Cardiac fibroblast (primary cell): ENCODE results near the gene NMD3.

Source experiments
- DNase-seq, 2 donors: peaks; one replicate each; pipeline versions ENCODE4 v3.0.0 to v3.0.0-alpha.2; 2010; ENCODE audit warnings: low read depth in 2 of 2
- H3K4me3 ChIP-seq, 2 donors: replicated peaks in 1 of 2; 1 replicate in 1 of 2; 2 replicates in 1 of 2; pipeline ENCODE4 v1.5.1; 2011; ENCODE audit warnings: low read depth in 2 of 2, low read length in 2 of 2, mild to moderate bottlenecking in 2 of 2, moderate library complexity in 1 of 2
- TF ChIP-seq, protein P1 (sequence below): IDR thresholded peaks from one replicate; pipeline ENCODE4 v1.5.1; 2011; ENCODE audit warnings: low read depth, mild to moderate bottlenecking, low read length, inconsistent platforms

NMD3 gene

GRCh38 chr3:161250116-161250515, 29.0 kb downstream of the NMD3 start:
- H3K4me3 ChIP-seq, result no peak overlapping the region
- TF ChIP-seq, protein P1, sequence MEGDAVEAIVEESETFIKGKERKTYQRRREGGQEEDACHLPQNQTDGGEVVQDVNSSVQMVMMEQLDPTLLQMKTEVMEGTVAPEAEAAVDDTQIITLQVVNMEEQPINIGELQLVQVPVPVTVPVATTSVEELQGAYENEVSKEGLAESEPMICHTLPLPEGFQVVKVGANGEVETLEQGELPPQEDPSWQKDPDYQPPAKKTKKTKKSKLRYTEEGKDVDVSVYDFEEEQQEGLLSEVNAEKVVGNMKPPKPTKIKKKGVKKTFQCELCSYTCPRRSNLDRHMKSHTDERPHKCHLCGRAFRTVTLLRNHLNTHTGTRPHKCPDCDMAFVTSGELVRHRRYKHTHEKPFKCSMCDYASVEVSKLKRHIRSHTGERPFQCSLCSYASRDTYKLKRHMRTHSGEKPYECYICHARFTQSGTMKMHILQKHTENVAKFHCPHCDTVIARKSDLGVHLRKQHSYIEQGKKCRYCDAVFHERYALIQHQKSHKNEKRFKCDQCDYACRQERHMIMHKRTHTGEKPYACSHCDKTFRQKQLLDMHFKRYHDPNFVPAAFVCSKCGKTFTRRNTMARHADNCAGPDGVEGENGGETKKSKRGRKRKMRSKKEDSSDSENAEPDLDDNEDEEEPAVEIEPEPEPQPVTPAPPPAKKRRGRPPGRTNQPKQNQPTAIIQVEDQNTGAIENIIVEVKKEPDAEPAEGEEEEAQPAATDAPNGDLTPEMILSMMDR, result no peak
- no peak for DNase-seq

DNA sequence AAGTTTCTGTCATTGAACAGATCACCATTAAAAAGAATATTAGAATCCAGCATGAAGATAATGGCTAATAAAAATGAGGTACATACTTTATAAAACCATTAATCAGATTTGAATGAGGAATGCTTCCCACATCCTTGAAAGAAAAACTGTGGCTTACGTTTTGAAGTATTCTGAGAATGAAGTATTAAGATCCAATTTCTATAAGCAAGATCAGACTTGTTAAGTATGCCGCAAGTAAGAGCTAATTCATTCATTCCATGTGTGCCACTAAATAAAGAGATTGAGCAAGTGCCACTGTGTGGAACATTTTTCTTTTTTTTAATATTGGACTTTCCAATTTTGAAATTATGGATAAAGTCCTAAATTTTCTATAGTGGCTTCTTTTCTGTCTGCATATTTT, 30.6 kb downstream of the NMD3 start:
- TF ChIP-seq, protein P1, result no peak

DNA sequence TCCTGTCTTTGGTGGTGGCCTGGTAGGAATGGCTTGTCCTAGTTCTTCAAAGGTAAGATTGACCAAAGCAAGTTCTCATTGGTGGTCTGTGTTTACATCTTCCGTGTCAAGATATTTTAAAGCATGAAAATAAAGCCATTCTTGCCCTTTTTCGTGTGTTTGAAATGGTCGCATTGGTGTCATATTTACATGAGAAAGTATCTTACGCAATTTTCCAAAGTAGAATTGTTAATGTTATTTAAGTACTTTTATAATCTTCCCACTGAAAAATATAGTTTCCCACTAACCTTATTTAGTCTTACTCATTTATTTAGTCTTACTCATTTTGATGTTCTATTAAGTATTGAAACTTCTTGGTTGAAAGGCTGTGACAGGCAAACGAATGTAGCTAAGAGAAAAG, 31.0 kb downstream of the NMD3 start:
- TF ChIP-seq, protein P1, result no peak
- H3K4me3 ChIP-seq, result no peak overlapping the region
- no peak for DNase-seq

More for the DNA sequence above, 30.6 kb downstream of the NMD3 start:
- no peak overlapping the region for H3K4me3 ChIP-seq
- DNase-seq, result no peak

DNA sequence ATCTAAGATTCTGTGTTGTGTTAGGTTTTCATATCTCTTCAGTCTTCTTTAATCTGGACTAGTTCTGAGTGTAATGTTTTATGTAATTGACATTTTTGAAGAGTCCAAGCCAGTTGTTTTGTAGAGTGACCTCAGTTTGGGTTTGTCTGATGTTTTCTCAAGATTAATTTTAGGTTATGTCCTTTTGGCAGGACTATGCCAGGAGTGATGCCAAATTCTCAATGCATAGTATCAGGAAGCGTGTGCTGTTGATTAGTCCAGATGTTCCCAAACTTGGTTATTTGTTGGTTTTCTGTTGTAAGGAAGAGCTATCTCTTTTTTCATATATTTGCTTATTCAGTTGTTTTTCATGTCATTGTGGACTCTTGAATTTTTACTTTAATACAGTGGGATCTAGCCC, 32.6 kb downstream of the NMD3 start:
- peak; percentile 12 to 44 for DNase-seq
- TF ChIP-seq, protein P1, result no peak
- H3K4me3 ChIP-seq, result no peak overlapping the region

DNA sequence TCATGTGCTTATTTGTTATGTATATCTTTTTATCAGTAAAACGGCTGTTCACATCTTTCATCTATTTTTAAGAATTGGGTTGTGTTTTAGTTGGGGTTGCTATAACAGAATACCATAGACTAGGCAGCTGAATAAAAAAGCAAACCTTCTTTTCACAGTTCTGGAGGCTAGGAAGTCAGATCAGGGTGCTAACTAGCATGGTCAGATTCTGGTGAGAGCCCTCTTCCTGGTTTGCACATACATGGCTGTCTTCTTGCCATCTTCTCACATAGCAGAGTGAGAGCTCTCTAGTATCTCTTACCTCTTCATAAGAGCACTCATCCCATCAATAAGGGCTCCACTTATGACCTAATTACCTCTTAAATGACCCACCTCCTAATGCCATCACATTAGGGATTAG, 33.8 kb downstream of the NMD3 start:
- TF ChIP-seq, protein P1, result no peak
- no peak overlapping the region for H3K4me3 ChIP-seq
- DNase-seq, result no peak

- no peak overlapping the region for H3K4me3 ChIP-seq
- peak; percentile 48 to 93 for DNase-seq
- TF ChIP-seq, protein P1, result no peak
Observed at GRCh38 chr3:161263057-161263456, 41.9 kb downstream of the NMD3 start.

GRCh38 chr3:161264852-161265251, 43.7 kb downstream of the NMD3 start:
- no peak overlapping the region for H3K4me3 ChIP-seq
- TF ChIP-seq, protein P1, result no peak
- DNase-seq, result peak in 1 of 2 donors; percentile 34
